ENCODE measurements around the gene CTU1.

Gene CTU1

DNA sequence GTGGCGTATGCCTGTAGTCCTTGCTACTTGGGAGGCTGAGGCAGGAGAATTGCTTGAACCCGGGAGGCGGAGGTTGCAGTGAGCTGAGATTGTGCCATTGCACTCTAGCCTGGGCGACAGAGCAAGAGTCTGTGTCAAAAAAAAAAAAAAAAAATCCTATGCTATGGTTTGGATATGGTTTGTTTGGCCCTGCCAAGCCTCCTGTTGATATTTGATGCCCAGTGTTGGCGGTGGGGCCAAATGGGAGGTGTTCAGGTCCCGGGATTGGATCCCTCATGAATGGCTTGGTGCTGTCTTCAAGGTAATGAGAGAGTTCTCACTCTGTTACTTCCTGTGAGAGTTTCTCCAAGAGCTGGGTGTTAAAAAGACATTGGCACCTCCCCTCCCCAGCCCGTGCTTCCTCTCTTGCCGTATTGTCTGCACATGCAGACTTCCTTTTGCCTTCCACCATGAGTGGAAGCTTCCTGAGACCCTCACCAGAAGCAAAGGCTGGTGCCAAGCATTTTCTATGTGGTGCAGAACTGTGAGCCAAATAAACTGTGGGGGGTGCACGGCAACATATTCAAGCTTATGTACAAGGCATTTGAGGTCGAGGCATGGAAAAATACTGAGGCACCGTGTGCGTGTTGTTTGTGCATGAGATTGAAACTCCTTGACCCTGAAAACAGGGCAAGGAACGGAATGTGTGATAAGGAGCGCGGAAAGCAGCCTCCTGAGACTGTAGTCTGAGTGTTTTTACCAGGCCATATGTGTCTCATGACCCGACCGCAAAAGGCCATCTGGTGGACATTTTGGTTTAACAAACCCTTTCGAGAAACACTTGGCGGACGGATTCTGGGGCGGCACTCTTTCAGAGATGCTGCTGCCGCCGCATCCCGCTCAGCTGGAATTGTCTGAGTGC lies 23.8 kb upstream of the CTU1 start:
- no peak for DNase-seq

DNA sequence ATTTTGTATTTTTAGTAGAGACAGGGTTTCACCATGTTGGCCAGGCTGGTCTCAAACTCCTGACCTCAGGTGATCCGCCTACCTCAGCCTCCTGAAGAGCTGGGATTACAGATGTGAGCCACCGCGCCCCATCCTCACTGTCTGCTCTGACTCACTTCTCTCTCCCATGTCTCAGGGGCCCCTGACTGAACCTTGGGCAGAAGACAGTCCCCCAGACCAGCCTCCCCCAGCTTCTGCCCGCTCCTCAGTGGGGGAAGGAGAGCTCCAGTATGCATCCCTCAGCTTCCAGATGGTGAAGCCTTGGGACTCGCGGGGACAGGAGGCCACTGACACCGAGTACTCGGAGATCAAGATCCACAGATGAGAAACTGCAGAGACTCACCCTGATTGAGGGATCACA lies 21.5 kb upstream of the CTU1 start:
- DNase-seq, result no peak

DNA sequence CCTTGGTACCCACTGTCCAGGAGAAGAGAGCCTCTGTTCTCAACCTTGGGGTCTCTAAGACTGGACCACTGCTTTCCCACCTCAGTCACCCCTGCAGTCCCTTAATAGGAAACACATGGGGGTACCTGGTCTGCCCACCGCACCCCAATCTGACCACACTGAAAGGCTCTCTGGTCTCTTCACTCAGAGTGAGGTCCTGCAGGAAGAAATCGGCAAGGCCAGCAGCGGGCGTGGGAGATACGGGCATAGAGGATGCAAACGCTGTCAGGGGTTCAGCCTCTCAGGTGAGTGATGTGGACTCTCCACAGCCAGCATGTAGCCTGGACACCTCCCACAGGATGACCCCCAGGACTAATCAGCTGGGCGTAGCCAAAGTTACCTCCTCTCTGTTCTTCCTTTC lies 20.0 kb upstream of the CTU1 start:
- DNase-seq, result no peak

DNA sequence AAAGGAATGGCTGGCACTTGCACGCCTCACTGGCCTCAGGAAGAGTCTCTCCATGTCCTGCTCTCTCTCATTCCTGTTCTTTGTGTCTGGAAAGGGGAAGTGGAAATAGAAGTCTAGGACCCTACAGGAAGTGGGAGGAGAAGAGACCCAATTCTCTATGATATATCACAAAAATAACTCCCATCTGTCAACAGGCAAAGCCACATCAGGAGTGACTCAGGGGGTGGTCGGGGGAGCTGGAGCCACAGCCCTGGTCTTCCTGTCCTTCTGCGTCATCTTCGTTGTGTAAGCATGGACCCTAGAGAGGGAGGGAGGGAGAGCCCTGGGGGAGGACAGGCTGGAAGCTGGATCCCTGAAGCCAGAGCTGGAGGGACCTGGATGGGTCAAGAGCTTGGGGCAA lies 19.5 kb upstream of the CTU1 start:
- DNase-seq, result no peak

DNA sequence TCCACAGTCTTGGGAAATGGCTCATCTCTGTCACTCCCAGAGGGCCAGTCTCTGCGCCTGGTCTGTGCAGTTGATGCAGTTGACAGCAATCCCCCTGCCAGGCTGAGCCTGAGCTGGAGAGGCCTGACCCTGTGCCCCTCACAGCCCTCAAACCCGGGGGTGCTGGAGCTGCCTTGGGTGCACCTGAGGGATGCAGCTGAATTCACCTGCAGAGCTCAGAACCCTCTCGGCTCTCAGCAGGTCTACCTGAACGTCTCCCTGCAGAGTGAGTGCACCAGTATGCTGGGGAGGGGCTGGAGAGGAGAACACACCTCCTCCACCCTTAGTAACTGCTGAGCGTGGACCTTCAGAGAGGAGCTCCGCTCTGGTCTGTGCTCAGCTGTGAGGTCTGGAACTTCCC lies 18.8 kb upstream of the CTU1 start:
- no peak for DNase-seq

DNA sequence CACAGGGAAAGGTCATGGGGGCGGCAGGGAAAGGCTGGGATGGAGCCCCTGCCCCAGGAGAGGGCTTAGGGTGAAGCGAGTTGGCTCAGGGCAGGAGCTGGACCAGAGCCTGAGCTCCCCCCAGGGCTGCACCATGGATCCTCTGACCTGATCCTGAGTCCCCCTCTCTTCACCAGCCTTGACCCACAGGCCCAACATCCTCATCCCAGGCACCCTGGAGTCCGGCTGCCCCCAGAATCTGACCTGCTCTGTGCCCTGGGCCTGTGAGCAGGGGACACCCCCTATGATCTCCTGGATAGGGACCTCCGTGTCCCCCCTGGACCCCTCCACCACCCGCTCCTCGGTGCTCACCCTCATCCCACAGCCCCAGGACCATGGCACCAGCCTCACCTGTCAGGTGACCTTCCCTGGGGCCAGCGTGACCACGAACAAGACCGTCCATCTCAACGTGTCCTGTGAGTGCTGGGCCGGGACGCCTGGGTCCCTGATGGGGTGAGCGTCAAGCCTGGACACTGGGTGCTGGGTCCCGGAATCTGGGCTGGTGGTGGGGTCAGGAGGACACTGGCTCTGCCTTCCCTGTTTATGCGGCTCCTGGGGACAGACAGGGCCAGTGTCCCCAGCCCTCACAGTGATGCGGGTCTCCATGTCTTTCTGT lies 17.3 kb upstream of the CTU1 start:
- DNase-seq, result no peak

DNA sequence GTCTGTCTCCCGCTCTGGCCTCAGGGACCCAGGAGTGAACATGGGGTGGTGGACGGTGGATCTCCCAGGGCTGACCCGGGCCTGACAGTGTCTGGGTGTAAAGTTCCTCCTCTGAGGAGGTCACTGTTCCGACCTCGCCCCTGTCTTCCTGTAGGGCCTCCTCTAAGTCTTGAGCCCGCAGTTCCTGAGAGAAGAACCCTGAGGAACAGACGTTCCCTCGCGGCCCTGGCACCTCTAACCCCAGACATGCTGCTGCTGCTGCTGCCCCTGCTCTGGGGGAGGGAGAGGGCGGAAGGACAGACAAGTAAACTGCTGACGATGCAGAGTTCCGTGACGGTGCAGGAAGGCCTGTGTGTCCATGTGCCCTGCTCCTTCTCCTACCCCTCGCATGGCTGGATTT lies 16.5 kb upstream of the CTU1 start, which contains the start of gene SIGLEC9:
Gene SIGLEC9, plus strand, starts transcription at position 178 of the 400 bp plus-strand sequence. Its CDS starts 69 bp downstream, at position 247.
- DNase-seq, result no peak

DNA sequence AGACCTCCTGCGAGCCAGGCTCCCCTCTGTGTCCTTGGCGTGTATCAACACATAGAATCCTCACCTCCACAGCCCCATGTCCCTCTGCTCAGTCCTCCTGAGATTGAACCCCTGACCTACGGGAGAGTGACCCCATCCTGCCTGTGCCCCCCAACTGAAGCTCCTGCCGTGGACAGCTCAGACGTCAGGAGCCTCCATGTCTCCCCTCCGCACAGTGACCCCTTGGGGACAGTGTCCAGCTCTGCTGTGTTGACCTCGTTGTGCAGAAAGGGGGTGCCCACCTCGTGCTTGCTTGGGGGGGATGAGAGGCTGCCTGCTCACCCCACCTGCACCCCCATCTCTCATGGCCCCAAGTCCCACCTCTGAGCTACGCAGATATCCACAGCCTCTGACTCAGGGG lies 16.0 kb upstream of the CTU1 start:
- no peak for DNase-seq

DNA sequence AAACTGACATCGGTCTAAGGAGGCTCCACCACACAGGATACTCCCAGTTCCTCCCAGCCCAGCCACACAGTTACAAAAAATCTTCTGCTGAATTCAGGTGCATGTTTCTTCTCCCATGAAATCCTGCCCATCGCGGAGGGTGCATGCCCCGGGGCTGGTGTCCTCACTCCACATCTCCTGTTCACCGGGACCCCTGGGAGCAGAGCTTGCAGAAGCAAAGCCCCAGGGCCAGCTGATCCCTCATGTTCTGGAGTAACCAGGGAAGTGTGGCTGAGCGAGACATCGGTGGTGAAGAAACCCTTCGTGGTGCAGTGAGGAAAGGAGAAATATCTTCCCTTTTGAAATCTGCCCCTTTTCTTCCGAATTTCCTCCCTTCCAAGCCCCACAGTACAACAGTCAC lies 15.6 kb upstream of the CTU1 start:
- no peak for DNase-seq

DNA sequence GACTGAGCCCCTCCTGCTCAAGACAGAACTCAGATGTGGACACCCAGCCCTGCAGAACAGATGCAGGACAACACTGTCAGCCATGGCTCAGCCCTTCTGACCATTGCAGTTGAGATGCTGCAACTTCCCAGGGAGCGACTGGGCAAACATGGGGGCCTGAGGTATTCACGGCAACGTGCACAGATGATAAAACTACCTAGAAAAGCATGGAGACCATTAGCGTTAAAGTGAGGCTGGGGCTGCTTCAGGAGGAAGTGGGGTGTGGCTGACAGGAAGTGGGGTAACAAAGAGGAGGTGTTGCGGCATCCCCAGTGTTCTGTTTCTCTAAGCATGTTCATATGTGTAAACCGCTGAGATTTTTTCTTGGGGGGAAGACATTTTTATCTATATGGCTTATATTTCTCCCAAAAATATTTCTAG lies 15.2 kb upstream of the CTU1 start:
- DNase-seq, result no peak

DNA sequence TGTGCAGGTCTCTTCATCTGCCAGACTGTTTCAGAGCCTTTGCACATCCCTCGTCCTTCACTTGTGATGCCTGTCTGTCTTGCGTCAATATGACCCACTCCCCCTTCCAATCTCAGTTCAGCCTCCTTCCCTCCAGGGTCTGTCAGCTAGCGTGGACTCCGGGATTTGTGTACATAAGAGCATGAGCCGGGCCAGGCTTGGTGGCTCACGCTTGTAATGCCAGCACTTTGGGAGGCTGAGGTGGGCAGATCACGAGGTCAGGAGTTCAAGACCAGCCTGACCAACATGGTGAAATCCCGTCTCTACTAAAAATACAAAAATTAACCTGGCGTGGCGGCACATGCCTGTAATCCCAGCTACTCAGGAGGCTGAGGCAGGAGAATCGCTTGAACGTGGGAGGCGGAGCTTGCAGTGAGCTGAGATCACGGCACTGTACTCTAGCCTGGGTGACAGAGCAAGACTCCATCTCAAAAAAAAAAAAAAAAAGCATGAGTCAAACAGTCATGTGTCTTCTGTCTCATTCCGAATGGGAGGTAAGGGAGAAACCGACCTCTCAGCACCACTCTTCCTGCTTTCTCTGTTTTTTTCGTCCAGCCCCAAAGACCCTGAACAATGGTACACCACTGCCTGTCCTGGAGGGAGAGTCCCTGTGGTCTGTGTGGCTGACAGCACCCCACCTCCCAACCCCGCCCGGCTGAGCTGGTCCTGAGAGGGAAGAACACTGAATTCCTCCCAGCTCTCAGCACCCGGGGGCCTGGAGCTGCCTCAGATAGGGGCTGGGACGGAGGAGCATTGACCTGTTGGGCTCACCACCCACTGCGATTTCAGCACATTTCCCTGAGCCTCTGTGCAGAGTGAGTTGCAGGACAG lies 14.1 kb upstream of the CTU1 start:
- DNase-seq, result no peak

DNA sequence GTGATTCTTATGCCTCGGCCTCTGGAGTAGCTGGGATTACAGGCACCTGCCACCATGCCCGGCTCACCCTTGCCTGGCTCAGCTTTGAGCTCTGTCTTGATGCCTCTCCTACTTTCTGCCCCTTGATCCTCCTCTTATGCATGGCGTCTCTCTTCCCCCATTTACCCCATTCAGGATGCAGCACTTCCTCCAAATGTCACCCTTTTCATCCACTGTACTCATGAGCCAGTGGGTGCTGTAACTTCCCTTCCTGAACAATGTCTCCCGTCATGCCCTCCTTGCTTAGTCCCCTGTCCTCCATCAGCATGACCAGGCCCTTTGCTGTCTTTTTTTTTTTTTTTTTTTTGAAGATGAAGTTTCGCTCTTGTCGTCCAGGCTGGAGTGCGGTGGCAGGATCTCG lies 13.0 kb upstream of the CTU1 start:
- DNase-seq, result no peak

DNA sequence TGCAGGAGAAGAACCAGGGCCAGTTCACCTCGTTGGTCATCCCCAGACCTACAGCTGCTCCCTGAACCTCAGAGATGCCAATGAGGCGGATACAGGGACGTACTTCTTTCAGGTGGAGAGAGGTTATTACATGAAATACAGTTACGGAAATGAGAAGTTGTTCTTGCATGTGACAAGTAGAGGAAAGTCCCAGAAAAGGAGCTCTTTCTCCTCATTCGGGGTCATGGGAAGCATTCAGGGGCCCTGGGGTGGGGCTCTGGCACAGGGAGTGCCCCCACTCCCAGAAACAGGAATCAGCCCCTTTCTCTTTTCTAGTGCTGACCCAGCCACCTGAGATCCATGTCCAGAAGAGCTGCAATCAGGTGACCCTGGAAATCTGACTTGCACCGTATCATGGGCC lies 12.0 kb upstream of the CTU1 start:
- no peak for DNase-seq

DNA sequence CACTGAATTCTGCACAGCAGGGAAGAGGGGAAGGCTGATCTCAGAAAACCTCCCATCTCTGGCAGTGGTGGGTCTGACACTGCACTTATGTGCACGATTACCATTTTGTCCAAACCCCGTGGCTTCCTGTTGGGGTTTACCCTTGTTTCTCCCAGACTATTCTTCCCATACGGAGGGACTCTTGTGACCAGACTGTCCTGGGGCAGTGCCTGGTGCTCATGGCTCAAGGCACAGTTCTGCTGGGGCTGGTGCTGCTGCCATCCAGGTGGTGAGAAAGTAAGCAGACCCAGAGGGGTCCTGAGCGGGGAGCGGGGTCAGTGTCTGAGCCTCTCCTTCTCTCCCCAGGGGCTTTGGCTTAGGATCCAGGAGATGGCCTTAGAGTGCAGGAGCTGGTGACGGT lies 11.4 kb upstream of the CTU1 start:
- no peak for DNase-seq

DNA sequence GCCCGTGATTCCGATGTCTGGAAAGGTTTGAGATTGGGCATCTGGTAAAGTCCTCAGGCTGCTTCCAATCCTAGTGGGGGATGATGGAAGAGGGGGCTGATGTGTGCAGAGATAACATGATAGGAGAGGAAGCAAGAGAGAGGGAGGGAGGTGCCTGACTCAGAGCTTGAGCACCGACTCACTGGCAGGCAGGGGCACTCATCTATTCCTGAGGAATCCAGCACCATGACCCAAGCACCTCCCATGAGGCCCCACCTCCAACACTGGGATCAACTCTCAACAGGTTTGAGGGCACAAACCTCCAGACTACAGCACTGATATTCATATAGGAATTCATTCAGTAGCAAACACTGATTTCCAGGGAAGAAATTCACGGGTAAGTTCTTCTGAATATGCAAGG lies 10.9 kb upstream of the CTU1 start:
- DNase-seq, result no peak

DNA sequence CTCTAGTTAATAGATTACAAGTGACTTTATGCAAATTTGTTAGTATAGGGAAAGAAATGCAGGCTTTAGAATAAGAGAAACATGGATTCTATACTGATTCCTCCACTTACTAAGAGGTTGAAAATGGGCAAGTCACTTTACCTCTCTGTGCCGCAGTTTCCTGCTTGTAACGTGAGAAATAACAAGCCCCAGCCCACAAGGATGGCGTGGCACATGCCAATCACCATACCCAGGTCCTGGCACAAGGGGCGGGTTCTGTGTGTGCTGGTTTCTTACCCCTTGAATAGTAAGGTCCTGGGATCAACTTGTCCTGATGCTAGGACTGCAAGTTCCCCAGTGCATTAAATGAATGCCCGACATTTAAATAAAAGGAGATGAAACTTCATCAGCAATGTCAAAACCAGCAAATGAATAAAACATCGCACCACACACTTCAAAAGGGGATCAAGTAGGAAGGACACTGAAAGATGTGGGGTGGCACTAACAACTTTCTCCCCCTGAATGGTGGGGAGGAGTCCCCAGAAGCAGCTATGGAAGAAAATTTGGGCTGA lies 8.6 kb upstream of the CTU1 start:
- no peak for DNase-seq

DNA sequence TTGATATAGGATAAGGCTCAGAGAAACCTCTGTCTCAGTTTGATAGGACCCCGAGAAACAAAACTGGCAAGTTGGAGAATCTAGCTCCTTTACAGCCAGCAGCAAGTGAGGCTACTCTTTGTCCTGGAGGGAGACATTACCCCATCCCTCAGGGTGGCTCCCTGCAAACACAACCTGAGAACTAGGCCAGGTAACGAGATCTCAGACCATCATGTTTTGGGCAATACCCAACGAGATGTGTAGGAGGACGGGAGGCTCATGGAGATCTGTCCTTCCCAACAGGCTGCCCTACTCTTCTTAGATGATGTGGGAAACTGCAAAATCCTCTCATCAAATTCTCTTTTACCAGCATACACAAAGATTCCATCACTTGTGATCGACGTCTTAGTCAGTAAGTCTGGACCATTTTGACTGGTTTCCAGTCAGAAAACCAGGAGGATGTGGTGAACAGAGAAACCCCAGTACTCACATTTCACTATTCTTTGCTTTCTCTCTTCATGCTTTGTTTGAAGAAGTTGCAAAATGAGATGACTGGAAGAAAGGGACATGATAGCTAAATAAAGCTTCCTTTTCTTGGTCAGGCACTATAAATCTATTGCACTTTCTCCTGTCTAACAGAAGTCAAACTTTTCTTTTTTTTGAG lies 6.0 kb upstream of the CTU1 start:
- no peak for DNase-seq

DNA sequence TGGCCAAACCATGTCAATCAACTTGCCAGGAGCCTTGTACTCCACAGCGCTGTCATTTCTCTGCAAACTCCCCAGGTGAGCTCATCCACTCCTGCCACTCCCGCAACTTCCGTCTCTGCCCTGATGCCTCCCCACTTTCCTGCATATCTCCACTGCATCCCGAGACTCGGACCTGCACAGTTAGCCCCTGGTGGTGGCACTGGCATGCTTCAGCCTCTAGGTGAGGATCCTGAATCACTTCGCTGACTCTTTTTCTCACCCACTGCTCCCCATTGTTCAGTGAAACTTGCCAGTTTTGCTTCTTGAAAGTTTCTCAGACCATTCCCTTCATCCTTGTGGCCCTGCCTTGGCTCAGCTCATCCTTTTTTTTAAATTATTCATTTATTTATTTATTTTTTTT lies 3.4 kb upstream of the CTU1 start:
- DNase-seq, result no peak

DNA sequence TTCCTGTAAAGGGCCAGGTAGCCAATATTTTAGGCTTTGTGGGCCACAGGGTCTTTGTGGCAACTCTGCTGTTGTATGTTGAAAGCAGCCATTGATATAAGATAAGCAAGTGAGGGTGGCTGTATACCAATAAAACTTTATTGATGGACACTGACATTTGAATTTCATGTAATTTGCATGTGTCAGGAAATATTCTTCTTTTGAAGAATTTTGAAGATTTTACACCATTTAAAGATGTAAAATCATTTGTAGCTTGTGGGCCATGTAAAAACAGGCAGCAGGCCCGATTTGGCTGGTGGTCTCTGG lies 2.4 kb upstream of the CTU1 start:
- DNase-seq, result no peak

DNA sequence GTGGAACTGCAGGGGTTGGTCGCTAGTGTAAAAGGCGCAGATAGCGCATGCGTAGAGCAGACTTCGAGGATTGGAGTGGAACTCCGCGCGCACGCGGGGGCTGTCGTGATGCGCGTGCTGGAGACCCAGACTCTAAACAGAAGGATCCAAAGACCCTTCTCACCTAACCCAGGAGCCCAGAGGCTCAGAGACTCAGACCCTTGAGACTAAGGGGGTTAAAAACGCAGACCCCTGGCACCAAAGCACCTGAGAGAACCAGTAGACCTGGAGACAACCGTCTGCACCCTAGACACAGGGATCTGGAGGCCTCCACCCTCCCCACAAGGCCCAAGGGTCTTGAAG lies 567 bp upstream of the CTU1 start:
- peak; percentile 60 for DNase-seq

DNA sequence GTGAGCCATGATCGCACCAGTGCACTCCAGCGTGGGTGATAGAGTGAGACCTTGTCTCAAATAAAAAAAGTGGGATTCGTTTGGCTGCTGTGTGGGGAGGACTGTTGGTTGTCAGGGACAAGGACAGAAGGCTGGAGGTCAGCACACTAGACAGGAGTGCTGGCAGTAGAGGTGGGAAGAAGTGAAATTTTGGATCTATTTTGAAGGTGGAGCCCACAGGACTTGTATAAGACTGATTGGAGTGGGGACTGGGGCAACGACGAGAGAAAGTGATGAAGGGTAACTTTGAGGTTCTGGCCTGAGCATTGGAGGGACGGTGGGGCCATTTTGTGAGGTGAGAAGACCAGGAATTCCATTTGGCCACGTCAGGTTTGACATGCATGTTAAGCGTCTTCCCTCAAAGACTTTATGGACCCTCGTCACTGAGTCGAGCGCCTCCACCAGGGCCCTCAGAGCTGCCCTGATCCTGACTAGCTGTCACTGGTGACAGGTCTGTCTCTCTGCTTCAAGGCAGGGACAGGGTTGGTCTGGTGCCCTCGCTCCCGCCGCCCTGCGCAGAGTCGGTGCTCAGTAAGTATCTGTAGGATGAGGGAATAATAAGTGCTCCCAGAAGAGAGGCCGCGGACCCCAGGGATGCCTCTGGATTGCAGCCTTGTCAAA lies 673 bp downstream of the CTU1 start:
- no peak for DNase-seq

DNA sequence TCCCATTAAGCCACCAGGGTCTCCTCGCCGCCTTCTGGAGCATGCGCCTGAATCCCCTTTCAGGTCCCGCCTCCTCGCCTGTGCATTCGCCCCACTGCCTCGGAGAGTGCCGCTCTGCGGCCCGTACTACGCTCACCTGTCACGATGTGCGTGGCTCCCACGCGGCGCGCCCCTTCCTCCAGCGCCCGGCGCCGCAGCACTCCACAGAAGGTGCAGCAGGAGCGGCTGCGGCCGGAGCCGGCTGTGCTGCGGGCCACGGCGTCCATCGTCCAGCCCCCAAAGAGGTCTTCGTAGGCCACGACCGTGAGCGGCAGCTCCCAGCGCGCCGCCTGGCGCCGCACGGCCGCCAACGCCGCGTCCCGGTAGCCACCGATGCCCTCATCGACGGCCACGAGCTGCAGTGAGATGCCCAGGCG lies 4.3 kb downstream of the CTU1 start:
- no peak for DNase-seq
